Stimulated activated CD8-positive, alpha-beta memory T cell treated with anti-CD3 and anti-CD28 coated beads, Interleukin-15, amount 100 ng/mL, for 1 hour (primary cell): Measurements from ENCODE around the gene SLC4A4.

Source experiments
- DNase-seq: peaks from one replicate; pipeline ENCODE4 v3.0.0-alpha.2; 2020; ENCODE audit warnings: low read depth

Gene SLC4A4

DNA sequence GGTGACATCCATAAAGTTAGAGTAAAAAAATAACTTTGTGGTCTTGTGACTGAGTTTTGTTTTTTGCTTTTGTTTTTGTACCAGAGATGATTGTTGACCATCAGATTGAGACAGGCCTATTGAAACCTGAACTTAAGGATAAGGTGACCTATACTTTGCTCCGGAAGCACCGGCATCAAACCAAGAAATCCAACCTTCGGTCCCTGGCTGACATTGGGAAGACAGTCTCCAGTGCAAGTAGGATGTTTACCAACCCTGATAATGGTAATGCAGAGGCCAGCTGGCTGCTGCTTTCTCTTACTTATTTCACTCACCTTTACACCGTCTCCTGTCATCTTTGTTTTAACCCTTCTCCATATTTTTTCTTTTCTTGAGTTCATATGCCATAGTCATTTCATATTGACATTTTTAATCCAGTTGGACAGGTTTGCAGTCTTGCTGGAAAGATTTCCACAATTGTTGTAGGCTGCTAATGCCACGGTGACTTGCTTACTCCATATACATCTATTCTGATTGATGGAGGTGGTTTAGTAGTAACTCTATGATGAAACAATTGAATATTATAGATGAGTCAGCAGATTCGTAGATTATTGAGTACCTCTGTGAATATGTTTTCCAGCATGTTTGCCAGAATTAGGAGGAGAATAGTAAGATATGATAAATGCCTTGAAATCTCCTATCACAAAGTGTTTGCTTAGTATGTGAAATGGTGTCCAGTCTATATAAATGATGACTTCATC lies 18.3 kb downstream of the SLC4A4 start:
- no peak for DNase-seq

DNA sequence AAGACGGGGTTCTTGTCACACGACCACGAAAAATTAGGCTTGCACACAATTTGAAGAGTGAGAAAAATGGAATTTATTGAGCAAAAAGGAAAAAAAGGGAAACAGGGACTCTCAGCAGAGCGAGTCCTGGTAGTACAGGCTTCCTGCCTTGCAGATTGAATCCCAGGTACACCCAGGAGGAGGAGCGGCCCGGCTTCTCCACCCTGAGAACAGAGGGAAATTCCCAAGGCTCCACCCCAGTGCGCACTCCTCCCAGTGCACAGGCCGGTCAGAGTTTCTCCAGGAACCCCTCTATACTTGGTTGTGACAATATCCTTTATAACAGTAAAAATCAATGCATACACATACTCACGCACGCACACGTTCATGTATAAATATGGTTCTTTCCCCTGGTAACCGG lies 22.0 kb downstream of the SLC4A4 start:
- no peak for DNase-seq

DNA sequence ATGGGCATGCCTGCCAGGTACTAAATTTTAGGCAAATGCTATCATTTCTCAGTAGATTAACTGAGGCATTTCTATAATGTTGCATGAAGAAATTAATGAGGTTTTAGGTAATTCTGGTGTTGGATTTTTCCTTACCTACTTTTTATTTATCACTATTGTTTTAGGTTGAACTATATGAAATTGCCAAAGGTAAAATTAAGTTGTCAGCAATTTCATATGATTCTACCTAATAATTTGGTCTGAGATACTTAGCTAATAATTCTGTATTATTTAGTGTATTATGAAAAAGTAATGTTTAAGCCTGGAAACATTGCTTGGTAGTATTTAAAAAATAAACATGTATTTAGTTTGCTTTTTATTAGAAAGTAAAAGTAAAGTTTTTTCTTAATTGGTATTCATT lies 22.7 kb downstream of the SLC4A4 start:
- DNase-seq, result no peak

- no peak for DNase-seq
Observed at GRCh38 chr4:71366766-71367165, 27.9 kb downstream of the SLC4A4 start.

DNA sequence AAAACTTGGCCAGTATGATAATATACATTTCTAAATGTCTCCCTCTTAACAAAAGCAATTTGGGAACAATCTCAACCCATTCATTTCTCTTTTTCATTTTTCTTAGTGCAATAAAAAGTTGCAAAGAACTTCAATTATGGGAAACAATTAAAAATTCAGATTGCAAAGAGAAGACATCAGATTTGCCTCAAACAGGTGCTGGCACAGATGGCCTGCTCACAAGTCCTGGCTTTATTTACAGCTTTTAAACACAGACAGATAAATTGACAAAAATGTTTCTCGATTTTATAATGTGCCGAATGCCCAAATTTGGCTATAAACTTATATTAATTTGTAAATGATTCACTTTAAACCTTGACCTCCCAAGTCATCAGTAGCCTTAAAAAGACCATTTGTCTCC lies 28.7 kb downstream of the SLC4A4 start:
- no peak for DNase-seq

DNA sequence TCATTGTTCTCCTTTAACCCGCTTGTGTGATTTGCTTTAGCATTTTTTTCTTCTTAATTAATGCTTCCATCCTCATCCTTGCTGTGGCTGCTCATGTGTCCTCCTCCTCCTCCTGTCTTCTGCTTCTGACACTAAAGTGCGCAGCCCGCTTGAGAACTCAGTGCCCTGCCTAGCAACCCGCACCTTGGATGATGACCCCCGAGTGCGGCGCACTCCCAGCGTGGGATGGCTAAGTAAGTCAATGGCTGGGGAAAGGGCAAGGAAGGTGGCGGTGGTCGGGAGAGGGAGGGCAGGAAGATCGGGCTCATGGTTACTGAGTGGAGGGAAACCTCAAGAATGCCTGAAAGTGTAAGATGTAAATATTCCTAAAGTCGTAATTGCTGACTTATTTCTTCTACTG lies 30.1 kb downstream of the SLC4A4 start:
- no peak for DNase-seq

- no peak for DNase-seq
Observed at GRCh38 chr4:71369536-71369935, 30.7 kb downstream of the SLC4A4 start.

DNA sequence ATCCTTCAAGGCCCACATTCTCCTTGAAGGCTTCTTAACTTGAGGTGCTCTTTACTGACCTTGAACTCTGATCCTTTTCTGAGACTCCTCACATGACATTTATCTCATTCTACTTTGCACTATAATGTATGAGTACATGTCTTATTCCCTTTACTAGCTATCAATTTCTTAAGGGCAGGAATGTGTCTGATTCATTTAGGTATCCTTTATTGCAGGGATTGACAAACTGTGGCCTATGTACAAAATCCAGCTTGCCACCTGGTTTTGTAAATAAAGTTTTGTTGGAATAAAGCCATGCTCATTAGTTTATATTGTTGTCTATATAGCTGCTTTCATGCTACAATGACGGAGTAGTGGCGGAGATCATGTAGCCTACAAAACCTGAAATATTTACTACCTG lies 36.7 kb downstream of the SLC4A4 start:
- DNase-seq, result no peak

GRCh38 chr4:71377561-71377960 lies 38.7 kb downstream of the SLC4A4 start:
- no peak for DNase-seq

- DNase-seq, result no peak
Observed at GRCh38 chr4:71379126-71379525, 40.3 kb downstream of the SLC4A4 start.

DNA sequence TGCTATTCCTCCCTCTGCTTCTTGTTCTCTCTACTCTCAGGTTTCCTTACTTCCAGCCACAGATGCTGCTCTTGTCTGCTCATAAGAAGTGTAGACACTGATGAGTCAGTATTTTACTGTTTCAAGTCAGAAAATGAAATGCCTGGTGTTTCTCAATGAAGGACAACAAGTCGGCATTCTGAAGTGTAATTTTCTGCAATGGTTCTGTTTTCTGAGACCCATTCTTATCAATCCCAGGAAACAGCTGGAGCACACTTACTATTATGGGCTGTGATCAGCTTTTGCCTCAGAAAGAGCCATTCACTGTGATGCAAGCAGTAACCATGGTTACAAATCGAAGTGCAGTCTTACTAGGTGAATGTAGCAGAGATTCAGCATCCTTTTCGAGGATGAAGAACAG lies 42.0 kb downstream of the SLC4A4 start:
- no peak for DNase-seq

GRCh38 chr4:71382125-71382899 lies 43.5 kb downstream of the SLC4A4 start:
- no peak for DNase-seq

DNA sequence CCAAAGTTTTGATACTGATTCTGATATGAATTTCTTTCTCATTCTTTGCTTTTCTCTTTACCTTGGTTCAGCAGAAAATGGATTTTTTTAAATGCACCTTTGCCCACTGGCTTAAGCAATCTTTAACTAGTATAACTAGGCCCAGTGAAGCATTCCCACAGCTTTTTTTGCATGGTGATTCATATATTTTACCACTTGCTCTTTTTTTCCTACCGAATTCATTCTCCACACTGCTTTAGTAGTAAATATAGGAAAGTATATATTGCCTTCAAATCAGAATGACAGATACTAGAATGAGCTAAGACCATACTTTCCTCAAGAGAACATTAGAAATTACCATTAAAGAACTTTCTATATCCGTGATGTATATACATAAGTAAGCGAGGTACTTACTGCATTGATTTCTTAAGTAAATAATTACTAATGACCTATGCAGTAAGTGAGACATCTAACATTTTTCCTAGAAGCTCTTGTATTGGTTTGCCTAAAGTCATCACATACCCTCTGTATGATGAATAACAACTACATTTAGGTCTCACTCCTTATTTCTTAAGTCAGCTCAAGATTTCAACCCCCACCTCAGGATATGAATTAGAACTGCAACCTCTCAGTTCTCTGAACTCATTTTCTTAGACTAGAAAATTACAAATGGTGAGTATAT lies 44.2 kb downstream of the SLC4A4 start:
- DNase-seq, result no peak

GRCh38 chr4:71383984-71384383 lies 45.2 kb downstream of the SLC4A4 start:
- DNase-seq, result no peak

DNA sequence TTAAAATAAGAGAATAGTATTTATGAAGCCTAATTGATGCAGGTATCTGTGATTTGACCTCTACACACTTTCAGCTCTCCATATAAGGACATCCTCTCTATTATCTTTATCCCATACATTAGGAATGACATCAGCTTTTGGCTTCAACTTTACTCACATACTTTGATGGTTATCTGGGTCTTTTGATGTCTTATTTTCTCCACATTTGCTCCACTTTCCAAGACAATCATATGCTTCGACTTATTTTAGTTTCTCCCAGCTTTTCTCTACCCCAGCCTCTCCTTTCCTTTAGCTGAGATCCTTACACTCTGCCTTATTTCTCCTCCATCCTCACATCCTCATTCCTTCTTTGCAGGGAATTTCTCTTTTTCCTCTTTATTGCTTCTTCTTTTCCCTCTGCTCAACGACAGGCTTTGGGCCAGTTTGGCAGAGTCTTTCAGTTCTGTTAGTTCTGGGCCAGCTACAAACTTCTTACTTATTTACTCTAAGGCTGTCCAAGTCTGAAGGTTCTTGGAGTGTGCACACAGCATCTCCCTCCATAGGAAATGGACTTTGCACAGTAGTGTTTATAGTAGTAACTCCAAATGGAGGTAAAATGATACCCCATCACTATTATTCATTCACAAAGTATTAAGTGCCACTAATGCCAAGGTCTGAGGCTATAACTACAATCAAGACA lies 50.5 kb downstream of the SLC4A4 start:
- DNase-seq, result no peak

GRCh38 chr4:71392109-71392508 lies 53.3 kb downstream of the SLC4A4 start:
- DNase-seq, result no peak

GRCh38 chr4:71396382-71396781 lies 57.6 kb downstream of the SLC4A4 start:
- no peak for DNase-seq

GRCh38 chr4:71400810-71401209 lies 62.0 kb downstream of the SLC4A4 start:
- no peak for DNase-seq

- DNase-seq, result no peak
Observed at GRCh38 chr4:71402616-71403015, 63.8 kb downstream of the SLC4A4 start.

GRCh38 chr4:71404049-71404448 lies 65.2 kb downstream of the SLC4A4 start:
- DNase-seq, result no peak

- no peak for DNase-seq
Observed at GRCh38 chr4:71405791-71406190, 67.0 kb downstream of the SLC4A4 start.

DNA sequence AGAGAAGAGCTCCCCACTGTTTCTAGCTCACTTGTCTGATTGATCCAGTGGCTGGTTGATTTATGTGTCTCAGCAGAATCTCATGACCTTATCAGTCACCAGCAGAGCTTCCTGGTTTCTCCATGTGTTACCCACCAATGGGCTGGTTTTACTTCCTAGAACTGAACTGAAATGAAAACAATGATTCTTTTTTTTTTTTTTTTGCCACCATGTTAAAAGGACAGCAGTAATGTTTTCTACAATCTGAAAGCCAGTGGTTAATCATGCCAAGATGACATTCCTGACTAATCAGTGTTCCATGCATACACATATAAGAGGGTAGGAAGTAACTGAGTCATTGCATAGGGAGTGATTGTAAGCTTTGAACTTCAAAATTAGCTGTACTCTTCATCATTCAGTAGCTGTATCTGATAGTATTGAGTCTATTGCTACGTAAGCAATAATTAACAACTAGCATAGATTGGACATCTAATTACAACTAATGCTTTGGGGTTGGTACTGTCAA lies 67.7 kb downstream of the SLC4A4 start:
- no peak for DNase-seq
